ENCODE measurements around the gene PVALEF. TPM values are rescaled to one million over a fixed set of nuclear protein-coding genes. Genes with fewer than 3 reads are reported as not detected.

Gene PVALEF
- total RNA-seq, 1 experiment from 2014 or later: not detected

DNA sequence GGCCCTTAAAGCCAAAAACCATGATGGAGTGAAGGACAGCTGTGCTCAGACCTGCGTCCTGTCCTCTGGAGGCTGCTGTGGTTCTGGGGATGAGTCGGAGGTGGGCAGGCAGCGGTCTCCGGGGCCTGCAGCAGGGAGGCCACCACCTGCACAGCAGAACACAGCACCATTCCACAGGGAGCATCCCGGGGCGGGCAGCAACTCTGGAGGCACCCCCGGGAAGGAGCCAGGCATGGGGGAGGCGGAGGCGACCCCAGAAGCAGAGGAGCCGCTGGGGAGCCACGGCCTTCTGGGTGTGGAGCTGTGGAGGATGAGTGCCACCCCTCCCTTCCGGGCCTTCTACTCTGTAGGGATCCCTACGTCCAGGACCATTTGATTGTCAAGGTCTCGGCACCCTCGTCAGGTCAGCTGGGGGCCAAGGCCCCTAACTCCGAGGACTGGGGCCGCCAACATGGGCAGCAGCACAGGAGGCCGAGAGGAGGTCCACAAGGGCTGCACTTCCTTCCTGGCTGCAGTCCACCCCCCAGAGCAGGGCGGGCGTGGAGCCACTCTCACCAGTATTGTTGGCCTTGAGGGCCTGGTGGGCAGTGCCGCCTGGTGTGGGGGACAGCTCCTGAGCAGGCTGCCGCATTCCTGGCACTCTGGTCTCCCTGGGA is 33.6 kb downstream of the PVALEF start:
- no peak overlapping the region for H3K4me2 ChIP-seq (ENCODE audit: insufficient read depth, insufficient read length, low read length)
- no peak overlapping the region for H4K91ac ChIP-seq (ENCODE audit: insufficient read length, low read depth, low read length)
- no peak overlapping the region for H3K4ac ChIP-seq (ENCODE audit: low read depth, low read length)
- H3K79me2 ChIP-seq (ENCODE audit: insufficient read depth, low read length): no peaks in the 10 kb centered on the region
- no peak overlapping the region for H3K23ac ChIP-seq (ENCODE audit: insufficient read length, low read depth, low read length)
- Mint-ChIP-seq H3K4me3 (no peak overlapping the region), H3K4me1 (peaks cover 3% of the 10 kb centered on the region in 2 experiments; a peak in 2 of 4 replicates), H3K27ac (no peak overlapping the region), H3K9me3 (no peaks in the 10 kb centered on the region), H3K36me3 (ENCODE audit: insufficient read depth in 1 of 3, low read depth in 3 of 3) (peaks cover 0 to 22% (median 13%) of the 10 kb centered on the region in 3 experiments; a peak in 5 of 7 replicates), H3K27me3 (ENCODE audit: low read depth) (no peaks in the 10 kb centered on the region)
- no peak overlapping the region for H2BK15ac ChIP-seq (ENCODE audit: low read depth, low read length)
- H3K9ac ChIP-seq (ENCODE audit: extremely low read depth, insufficient read length, low read length): no peak overlapping the region
- no peak overlapping the region for H2BK120ac ChIP-seq (ENCODE audit: low read depth, low read length, poor library complexity, severe bottlenecking)
- H2AFZ ChIP-seq (ENCODE audit: low read length): no peak overlapping the region
- no peaks in the 10 kb centered on the region for H3K79me1 ChIP-seq (ENCODE audit: insufficient read depth, low read depth, low read length, poor library complexity, severe bottlenecking)
- no peak overlapping the region for H4K8ac ChIP-seq (replicated peaks; ENCODE audit: insufficient read length, low read depth, low read length)
- H3K4me1 ChIP-seq (ENCODE audit: insufficient read depth, low read length): no peaks in the 10 kb centered on the region
- no peak overlapping the region for H3K27ac ChIP-seq (ENCODE audit: insufficient read length, low read depth, low read length)
- H4K20me1 ChIP-seq (ENCODE audit: control insufficient read depth, insufficient read depth, insufficient read length): no peaks in the 10 kb centered on the region
- no peak overlapping the region for H2AK5ac ChIP-seq (ENCODE audit: insufficient read length, low read length)
- no peak overlapping the region for H2BK20ac ChIP-seq (ENCODE audit: low read depth, low read length, poor library complexity, severe bottlenecking)
- no peak overlapping the region for H3T11ph ChIP-seq (ENCODE audit: low read length)
- no peaks in the 10 kb centered on the region for H3K23me2 ChIP-seq (ENCODE audit: insufficient read length, low read depth, low read length, poor library complexity, severe bottlenecking)
- no peak overlapping the region for H3K14ac ChIP-seq (ENCODE audit: insufficient read depth, low read length)
- H3K56ac ChIP-seq (ENCODE audit: insufficient read length, low read depth, low read length): no peak overlapping the region
- DNase-seq: no peak
- no peak overlapping the region for H3K18ac ChIP-seq (ENCODE audit: insufficient read length, low read depth, low read length)
- no peak overlapping the region for H2BK5ac ChIP-seq (ENCODE audit: insufficient read length, low read length)
- no peak overlapping the region for H4K5ac ChIP-seq (ENCODE audit: insufficient read length, low read depth, low read length)
- no peaks in the 10 kb centered on the region for H3K27me3 ChIP-seq (ENCODE audit: insufficient read depth, low read length)
- H2BK12ac ChIP-seq (ENCODE audit: insufficient read length, low read depth, low read length): no peak overlapping the region
- H3K9me3 ChIP-seq (ENCODE audit: control insufficient read depth, low read depth, low read length): no peaks in the 10 kb centered on the region
- TF ChIP-seq, protein P1, sequence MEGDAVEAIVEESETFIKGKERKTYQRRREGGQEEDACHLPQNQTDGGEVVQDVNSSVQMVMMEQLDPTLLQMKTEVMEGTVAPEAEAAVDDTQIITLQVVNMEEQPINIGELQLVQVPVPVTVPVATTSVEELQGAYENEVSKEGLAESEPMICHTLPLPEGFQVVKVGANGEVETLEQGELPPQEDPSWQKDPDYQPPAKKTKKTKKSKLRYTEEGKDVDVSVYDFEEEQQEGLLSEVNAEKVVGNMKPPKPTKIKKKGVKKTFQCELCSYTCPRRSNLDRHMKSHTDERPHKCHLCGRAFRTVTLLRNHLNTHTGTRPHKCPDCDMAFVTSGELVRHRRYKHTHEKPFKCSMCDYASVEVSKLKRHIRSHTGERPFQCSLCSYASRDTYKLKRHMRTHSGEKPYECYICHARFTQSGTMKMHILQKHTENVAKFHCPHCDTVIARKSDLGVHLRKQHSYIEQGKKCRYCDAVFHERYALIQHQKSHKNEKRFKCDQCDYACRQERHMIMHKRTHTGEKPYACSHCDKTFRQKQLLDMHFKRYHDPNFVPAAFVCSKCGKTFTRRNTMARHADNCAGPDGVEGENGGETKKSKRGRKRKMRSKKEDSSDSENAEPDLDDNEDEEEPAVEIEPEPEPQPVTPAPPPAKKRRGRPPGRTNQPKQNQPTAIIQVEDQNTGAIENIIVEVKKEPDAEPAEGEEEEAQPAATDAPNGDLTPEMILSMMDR (conservative IDR thresholded peaks at IDR 0.05): no peak
- no CpG with 5 or more reads among the region's 22 CpGs for WGBS (ENCODE audit: extremely low coverage, insufficient read length, low lambda C conversion rate)

Measured in H9 (cell line).